ENCODE measurements around the gene IER5L. TPM values are rescaled to one million over a fixed set of nuclear protein-coding genes. Genes with fewer than 3 reads are reported as not detected.

IER5L gene
- total and polyA plus RNA-seq, 4 donors = 0.40 to 3.3 (median 2.5) TPM

- Histone ChIP-seq H3K9me3 (ENCODE audit: control insufficient read depth in 4 of 4, low read length in 3 of 4) (no peaks in the 10 kb centered on the region), H3K36me3 (ENCODE audit: control insufficient read depth in 4 of 4, insufficient read depth in 3 of 4, low read depth in 1 of 4, low read length in 3 of 4) (no peaks in the 10 kb centered on the region), H3K9ac (ENCODE audit: low read depth in 1 of 2, low read length in 2 of 2) (no peak overlapping the region), H3K4me1 (ENCODE audit: control insufficient read depth in 4 of 4, insufficient read depth in 4 of 4, low read length in 3 of 4) (peaks cover 0 to 2% (median 0%) of the 10 kb centered on the region in 4 donors), H3K4me3 (ENCODE audit: low read depth in 1 of 3, low read length in 3 of 3) (no peak overlapping the region), H3K27ac (ENCODE audit: low read depth in 1 of 2, low read length in 2 of 2) (no peak overlapping the region), H3K27me3 (ENCODE audit: control insufficient read depth in 4 of 4, insufficient read depth in 4 of 4, low read length in 3 of 4) (no peaks in the 10 kb centered on the region)
- 97% methylated on average over 6 of the region's 6 CpGs for WGBS
- TF ChIP-seq NR2F2 (IDR thresholded peaks at IDR 0.05) (no peak), JUND (IDR thresholded peaks at IDR 0.05) (no peak), GABPA (IDR thresholded peaks at IDR 0.05 in 1 of 2, conservative IDR thresholded peaks at IDR 0.05 in 1 of 2) (no peak), REST (IDR thresholded peaks at IDR 0.05) (no peak), MAX (IDR thresholded peaks at IDR 0.05) (no peak), HNF4G (IDR thresholded peaks at IDR 0.05) (no peak), CTCF (IDR thresholded peaks at IDR 0.05; ENCODE audit: low read depth, low read length, missing input control) (no peak), RAD21 (IDR thresholded peaks at IDR 0.05) (no peak), TAF1 (conservative IDR thresholded peaks at IDR 0.05) (no peak), EGR1 (IDR thresholded peaks at IDR 0.05; ENCODE audit: low read depth in 2 of 2) (no peak), FOXA2 (IDR thresholded peaks at IDR 0.05) (no peak), SP1 (IDR thresholded peaks at IDR 0.05) (no peak), ZBTB33 (IDR thresholded peaks at IDR 0.05) (no peak), FOXA1 (IDR thresholded peaks at IDR 0.05) (no peak), YY1 (IDR thresholded peaks at IDR 0.05) (no peak), RXRA (IDR thresholded peaks at IDR 0.05) (no peak), HNF4A (conservative IDR thresholded peaks at IDR 0.05) (no peak)
- no peak for DNase-seq (ENCODE audit: low spot score)
These were observed 22.2 kb upstream of the IER5L start for GRCh38 chr9:129200255-129200654.

GRCh38 chr9:129199044-129199435 is 21.0 kb upstream of the IER5L start:
- Histone ChIP-seq H3K9me3 (ENCODE audit: control insufficient read depth in 4 of 4, low read length in 3 of 4) (no peaks in the 10 kb centered on the region), H3K9ac (ENCODE audit: low read depth in 1 of 2, low read length in 2 of 2) (no peak overlapping the region), H3K36me3 (ENCODE audit: control insufficient read depth in 4 of 4, insufficient read depth in 3 of 4, low read depth in 1 of 4, low read length in 3 of 4) (no peaks in the 10 kb centered on the region), H3K4me1 (ENCODE audit: control insufficient read depth in 4 of 4, insufficient read depth in 4 of 4, low read length in 3 of 4) (peaks cover 0 to 2% (median 0%) of the 10 kb centered on the region in 4 donors), H3K27me3 (ENCODE audit: control insufficient read depth in 4 of 4, insufficient read depth in 4 of 4, low read length in 3 of 4) (no peaks in the 10 kb centered on the region), H3K4me3 (ENCODE audit: low read depth in 1 of 3, low read length in 3 of 3) (no peak overlapping the region), H3K27ac (ENCODE audit: low read depth in 1 of 2, low read length in 2 of 2) (no peak overlapping the region)
- WGBS = 85% methylated on average over 7 of the region's 7 CpGs
- TF ChIP-seq YY1 (IDR thresholded peaks at IDR 0.05) (no peak), CTCF (IDR thresholded peaks at IDR 0.05; ENCODE audit: low read depth, low read length, missing input control) (no peak), EGR1 (IDR thresholded peaks at IDR 0.05; ENCODE audit: low read depth in 2 of 2) (no peak), FOXA1 (IDR thresholded peaks at IDR 0.05) (no peak), RXRA (IDR thresholded peaks at IDR 0.05) (no peak), GABPA (IDR thresholded peaks at IDR 0.05 in 1 of 2, conservative IDR thresholded peaks at IDR 0.05 in 1 of 2) (no peak), SP1 (IDR thresholded peaks at IDR 0.05) (no peak), HNF4A (conservative IDR thresholded peaks at IDR 0.05) (no peak), TAF1 (conservative IDR thresholded peaks at IDR 0.05) (no peak), JUND (IDR thresholded peaks at IDR 0.05) (no peak)
- DNase-seq (ENCODE audit: low spot score) = no peak

Measured in liver (tissue), 9 donors.